Keratinocyte (primary cell): ENCODE data around the gene A3GALT2. TPM values are rescaled to one million over a fixed set of nuclear protein-coding genes. Genes with fewer than 3 reads are reported as not detected.

Experiments
- DNase-seq: peaks from one replicate; pipeline ENCODE4 v3.0.0-alpha.2; 2011; ENCODE audit warnings: low read depth, missing footprints, low spot score
- FAIRE-seq: peaks from 2 replicates; lab custom pipeline; 2011; peaks lifted over from hg19 to GRCh38; lab: Jason Lieb, UNC
- H2AFZ ChIP-seq: 2 replicates; pipeline ENCODE4 v1.6.0; 2012; ENCODE audit warnings: low read length, control low read depth, inconsistent platforms; ENCODE audit not compliant: control insufficient read depth
- H3K27ac ChIP-seq: 2 replicates; pipeline ENCODE4 v1.5.1; 2011; ENCODE audit warnings: low read length; ENCODE audit not compliant: control insufficient read depth, insufficient read depth
- H3K27me3 ChIP-seq: 3 replicates; pipeline ENCODE4 v1.6.0; 2011; ENCODE audit warnings: low read length; ENCODE audit not compliant: control insufficient read depth, insufficient read depth; ENCODE audit errors: extremely low read depth
- H3K36me3 ChIP-seq, 2 experiments: 2 replicates in 1 of 2; 3 replicates in 1 of 2; pipeline ENCODE4 v1.5.1; 2011; ENCODE audit warnings: low read length in 2 of 2, mild to moderate bottlenecking in 1 of 2; ENCODE audit not compliant: control insufficient read depth in 2 of 2, insufficient read depth in 2 of 2; ENCODE audit errors: extremely low read depth in 1 of 2
- H3K4me1 ChIP-seq: 3 replicates; pipeline ENCODE4 v1.5.1; 2011; ENCODE audit warnings: low read length; ENCODE audit not compliant: control insufficient read depth, insufficient read depth; ENCODE audit errors: extremely low read depth
- H3K4me2 ChIP-seq: 3 replicates; pipeline ENCODE4 v1.6.0; 2011; ENCODE audit warnings: low read depth, low read length; ENCODE audit not compliant: control insufficient read depth, insufficient read depth; ENCODE audit errors: extremely low read depth
- H3K4me3 ChIP-seq, 3 experiments: fragments of 200-600 bp in 1 of 3; sonication (generic) in 1 of 3; 2 replicates in 2 of 3; 3 replicates in 1 of 3; pipeline ENCODE4 v1.5.1; 2011 to 2016; ENCODE audit warnings: low read length in 3 of 3, mild to moderate bottlenecking in 3 of 3, control low read depth in 2 of 3, inconsistent platforms in 1 of 3, low read depth in 1 of 3, mixed read lengths in 1 of 3, mixed run types in 1 of 3, moderate library complexity in 1 of 3; ENCODE audit not compliant: control insufficient read depth in 2 of 3, insufficient read depth in 2 of 3; ENCODE audit errors: extremely low read depth in 1 of 3
- H3K79me2 ChIP-seq: 2 replicates; pipeline ENCODE4 v1.6.0; 2012; ENCODE audit warnings: low read length; ENCODE audit not compliant: control insufficient read depth, insufficient read depth
- H3K9ac ChIP-seq: 3 replicates; pipeline ENCODE4 v1.6.0; 2011; ENCODE audit warnings: low read length; ENCODE audit not compliant: control insufficient read depth, insufficient read depth; ENCODE audit errors: extremely low read depth
- H3K9me1 ChIP-seq: 3 replicates; pipeline ENCODE4 v1.6.0; 2011; ENCODE audit warnings: low read length; ENCODE audit not compliant: control insufficient read depth, insufficient read depth; ENCODE audit errors: extremely low read depth
- H3K9me3 ChIP-seq: 2 replicates; pipeline ENCODE4 v1.5.1; 2012; ENCODE audit warnings: low read depth, low read length; ENCODE audit not compliant: control insufficient read depth
- H4K20me1 ChIP-seq: 3 replicates; pipeline ENCODE4 v1.6.0; 2011; ENCODE audit warnings: low read length; ENCODE audit not compliant: control insufficient read depth, insufficient read depth; ENCODE audit errors: extremely low read depth
- CTCF ChIP-seq, 3 experiments: IDR thresholded peaks in 1 of 3; conservative IDR thresholded peaks in 1 of 3; optimal IDR thresholded peaks in 1 of 3; 2 replicates in 2 of 3; 3 replicates in 1 of 3; pipeline versions ENCODE3 to v1.5.1; 2011; ENCODE audit warnings: low read length in 3 of 3, mild to moderate bottlenecking in 3 of 3, moderate library complexity in 2 of 3, control low read depth in 1 of 3, inconsistent platforms in 1 of 3; ENCODE audit not compliant: insufficient read depth in 2 of 3; ENCODE audit errors: extremely low read depth in 1 of 3
- EZH2 ChIP-seq: IDR thresholded peaks from one replicate; pipeline ENCODE4 v1.6.1; 2012; ENCODE audit warnings: inconsistent platforms, mild to moderate bottlenecking, low read length, moderate library complexity
- dilution Hi-C: fragments of 300-500 bp; cut with MboI; formaldehyde crosslinking; loops from one replicate; pipeline ENCODE4 v1.7.0; 2020; ENCODE audit warnings: low sequenced_read_pairs; ENCODE audit not compliant: extremely low pct_ligation_motif_present
- polyA plus RNA-seq, 5 experiments: library from polyadenylated mRNA; depleted of rRNA in 3 of 5; stranded (reverse) in 3 of 5; stranded (forward) in 1 of 5; unstranded in 1 of 5; fragments of >200 nt; gene quantifications; 1 replicate in 1 of 5; 2 replicates in 3 of 5; 3 replicates in 1 of 5; pipeline versions ENCODE4 v1.2.1 to v1.2.3, GENCODE V29; 2011 to 2012; ENCODE audit warnings: missing spikeins in 2 of 5, low read depth in 1 of 5, low replicate concordance in 1 of 5

The A3GALT2 gene
- polyA plus RNA-seq, 1 donor (not counting 4 experiments of a cell fraction or from before 2014, with no cell fraction given): not detected

- TF ChIP-seq CTCF (optimal IDR thresholded peaks at IDR 0.05 in 1 of 3, IDR thresholded peaks at IDR 0.05 in 1 of 3, conservative IDR thresholded peaks at IDR 0.05 in 1 of 3; ENCODE audit: extremely low read depth in 1 of 3, insufficient read depth in 2 of 3, low read length in 3 of 3) (no peak), EZH2 (no peak)
- no peaks in the 10 kb centered on the region for H3K27me3 ChIP-seq
- no peak overlapping the region for H3K9ac ChIP-seq
- H3K9me1 ChIP-seq: no peaks in the 10 kb centered on the region
- peaks cover 43 to 47% of the 10 kb centered on the region in 2 experiments for H3K36me3 ChIP-seq
- FAIRE-seq (no peak), DNase-seq (no peak)
- peaks cover 29% of the 10 kb centered on the region for H4K20me1 ChIP-seq
- no peak overlapping the region for H3K4me3 ChIP-seq
- peaks cover 2% of the 10 kb centered on the region for H3K79me2 ChIP-seq
- dilution Hi-C loops: no loop called here
- H3K27ac ChIP-seq: no peak overlapping the region
- H3K4me1 ChIP-seq: peaks cover 7% of the 10 kb centered on the region
- no peaks in the 10 kb centered on the region for H3K9me3 ChIP-seq
- H3K4me2 ChIP-seq: no peak overlapping the region
- no peak overlapping the region for H2AFZ ChIP-seq
Observed at GRCh38 chr1:33322870-33323585, 2.1 kb upstream of the A3GALT2 start.

- Histone ChIP-seq H3K9ac (no peak overlapping the region), H3K4me2 (no peak overlapping the region), H3K9me1 (no peaks in the 10 kb centered on the region), H4K20me1 (peaks cover 25% of the 10 kb centered on the region), H3K79me2 (peaks cover 2% of the 10 kb centered on the region), H3K27ac (no peak overlapping the region), H2AFZ (no peak overlapping the region), H3K9me3 (no peaks in the 10 kb centered on the region), H3K4me1 (no peaks in the 10 kb centered on the region), H3K4me3 (no peak overlapping the region), H3K36me3 (peaks cover 41 to 42% of the 10 kb centered on the region in 2 experiments), H3K27me3 (no peaks in the 10 kb centered on the region)
- no peak for TF ChIP-seq CTCF (optimal IDR thresholded peaks at IDR 0.05 in 1 of 3, IDR thresholded peaks at IDR 0.05 in 1 of 3, conservative IDR thresholded peaks at IDR 0.05 in 1 of 3; ENCODE audit: extremely low read depth in 1 of 3, insufficient read depth in 2 of 3, low read length in 3 of 3)
- TF ChIP-seq EZH2: no peak
- dilution Hi-C loops: no loop called here
- no peak for FAIRE-seq
- no peak for DNase-seq
Observed at GRCh38 chr1:33322109-33322508, 1.2 kb upstream of the A3GALT2 start.
